ENCODE measurements around the gene CSNK1G3.

DNA sequence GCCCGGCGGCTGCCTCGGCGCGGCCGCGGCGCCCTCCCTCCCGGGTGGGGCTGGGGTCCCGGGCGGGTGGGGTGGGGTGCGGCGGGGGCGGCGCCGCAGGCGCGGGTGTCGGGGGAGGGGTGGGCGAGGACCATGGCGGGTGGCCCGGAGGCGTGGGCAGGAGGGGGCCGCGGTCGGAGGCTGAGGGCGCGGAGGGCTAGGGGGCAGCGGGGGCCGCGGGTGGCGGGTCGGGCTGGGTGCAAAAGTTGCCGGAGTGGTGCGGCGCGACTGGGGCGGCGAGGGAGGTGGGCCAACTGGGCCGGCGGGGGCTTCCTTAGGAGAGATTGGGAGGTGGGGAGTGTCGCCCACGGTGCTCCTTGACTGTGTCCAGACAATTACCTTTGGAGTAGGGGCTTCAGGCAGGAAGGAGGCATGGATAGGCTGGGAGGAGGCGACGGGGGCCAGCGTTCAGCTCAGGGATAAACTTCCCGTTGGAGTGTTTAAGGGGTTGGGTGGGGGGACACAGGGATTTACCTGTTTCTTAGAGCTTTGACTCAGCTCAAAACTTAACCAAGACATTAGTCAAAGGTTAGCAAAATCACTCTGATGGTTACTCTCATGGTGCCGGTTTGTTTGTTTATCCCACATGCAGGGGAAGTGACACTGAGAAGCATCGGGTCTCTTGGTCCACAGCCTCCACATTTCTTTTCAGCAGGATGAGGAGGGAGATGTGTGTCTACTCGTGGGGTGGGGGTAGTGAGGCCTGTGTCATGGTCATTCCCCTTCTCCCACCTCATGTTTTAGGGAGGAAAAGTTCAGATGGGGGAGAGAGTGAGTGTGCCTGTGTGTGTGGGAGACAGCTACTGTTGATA lies 859 bp downstream of the CSNK1G3 start:
- TF ChIP-seq, protein P1, sequence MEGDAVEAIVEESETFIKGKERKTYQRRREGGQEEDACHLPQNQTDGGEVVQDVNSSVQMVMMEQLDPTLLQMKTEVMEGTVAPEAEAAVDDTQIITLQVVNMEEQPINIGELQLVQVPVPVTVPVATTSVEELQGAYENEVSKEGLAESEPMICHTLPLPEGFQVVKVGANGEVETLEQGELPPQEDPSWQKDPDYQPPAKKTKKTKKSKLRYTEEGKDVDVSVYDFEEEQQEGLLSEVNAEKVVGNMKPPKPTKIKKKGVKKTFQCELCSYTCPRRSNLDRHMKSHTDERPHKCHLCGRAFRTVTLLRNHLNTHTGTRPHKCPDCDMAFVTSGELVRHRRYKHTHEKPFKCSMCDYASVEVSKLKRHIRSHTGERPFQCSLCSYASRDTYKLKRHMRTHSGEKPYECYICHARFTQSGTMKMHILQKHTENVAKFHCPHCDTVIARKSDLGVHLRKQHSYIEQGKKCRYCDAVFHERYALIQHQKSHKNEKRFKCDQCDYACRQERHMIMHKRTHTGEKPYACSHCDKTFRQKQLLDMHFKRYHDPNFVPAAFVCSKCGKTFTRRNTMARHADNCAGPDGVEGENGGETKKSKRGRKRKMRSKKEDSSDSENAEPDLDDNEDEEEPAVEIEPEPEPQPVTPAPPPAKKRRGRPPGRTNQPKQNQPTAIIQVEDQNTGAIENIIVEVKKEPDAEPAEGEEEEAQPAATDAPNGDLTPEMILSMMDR (conservative IDR thresholded peaks at IDR 0.05; ENCODE audit: low read length): no peak
- TF ChIP-seq EZH2phosphoT487 (IDR thresholded peaks at IDR 0.05; ENCODE audit: borderline replicate concordance, low read depth, low read length): no peak

All from OCI-LY7 (cell line).